Measurements from ENCODE around the gene TWF2.

GRCh38 chr3:52197842-52198625 is 40.9 kb downstream of the TWF2 start, which contains the start of gene ALAS1:
- no peak for TF ChIP-seq CTCF (IDR thresholded peaks at IDR 0.05)
- peak in 1 of 2 donors; percentile 41 for TF ChIP-seq POLR2A (IDR thresholded peaks at IDR 0.05)

Data from lower leg skin (tissue), 3 donors.